GM23248 (cell line): Measurements from ENCODE around the gene PCED1A. TPM values are rescaled to one million over a fixed set of nuclear protein-coding genes. Genes with fewer than 3 reads are reported as not detected.

Source experiments
- DNase-seq: peaks from one replicate; pipeline ENCODE4 v3.0.0-alpha.2; 2015
- H2AFZ ChIP-seq: fragments of 200-600 bp; sonication (generic); 2 replicates; pipeline ENCODE4 v1.6.1; 2016; ENCODE audit warnings: antibody characterized with exemption
- H3F3A ChIP-seq: fragments of 200-600 bp; sonication (generic); 2 replicates; pipeline ENCODE4 v1.6.1; 2016; ENCODE audit warnings: mild to moderate bottlenecking, antibody characterized with exemption, mixed run types; ENCODE audit not compliant: insufficient read depth
- H3K27ac ChIP-seq: fragments of 200-600 bp; sonication (generic); 2 replicates; pipeline ENCODE4 v1.5.1; 2016; ENCODE audit warnings: mild to moderate bottlenecking
- H3K27me3 ChIP-seq: fragments of 200-600 bp; sonication (generic); replicated peaks from 2 replicates; pipeline ENCODE4 v1.6.1; 2016; ENCODE audit warnings: mild to moderate bottlenecking; ENCODE audit not compliant: insufficient read depth
- H3K36me3 ChIP-seq: fragments of 200-600 bp; sonication (generic); 2 replicates; pipeline ENCODE4 v1.6.1; 2016; ENCODE audit warnings: low read depth, mild to moderate bottlenecking
- H3K4me1 ChIP-seq: fragments of 200-600 bp; sonication (generic); 2 replicates; pipeline ENCODE4 v1.6.1; 2016; ENCODE audit warnings: mild to moderate bottlenecking; ENCODE audit not compliant: insufficient read depth
- H3K4me2 ChIP-seq: fragments of 200-600 bp; sonication (generic); one replicate; pipeline ENCODE4 v1.6.1; 2016; ENCODE audit warnings: mild to moderate bottlenecking; ENCODE audit not compliant: unreplicated experiment
- H3K4me3 ChIP-seq: fragments of 200-600 bp; sonication (generic); 2 replicates; pipeline ENCODE4 v1.5.1; 2016; ENCODE audit warnings: mild to moderate bottlenecking
- H3K79me2 ChIP-seq: fragments of 200-600 bp; sonication (generic); 2 replicates; pipeline ENCODE4 v1.6.1; 2016; ENCODE audit warnings: mild to moderate bottlenecking; ENCODE audit not compliant: insufficient read depth
- H3K9ac ChIP-seq: fragments of 200-600 bp; sonication (generic); 2 replicates; pipeline ENCODE4 v1.6.1; 2016; ENCODE audit warnings: mild to moderate bottlenecking
- H3K9me2 ChIP-seq: fragments of 200-600 bp; sonication (generic); 2 replicates; pipeline ENCODE4 v1.6.1; 2016; ENCODE audit warnings: mixed run types, mild to moderate bottlenecking, moderate library complexity; ENCODE audit not compliant: insufficient read depth
- H3K9me3 ChIP-seq: fragments of 200-600 bp; sonication (generic); one replicate; pipeline ENCODE4 v1.6.1; 2017; ENCODE audit warnings: low read depth
- H4K20me1 ChIP-seq: fragments of 200-600 bp; sonication (generic); 2 replicates; pipeline ENCODE4 v1.6.0; 2016; ENCODE audit not compliant: insufficient read depth
- EZH2 ChIP-seq: fragments of 200-600 bp; sonication (generic); IDR thresholded peaks from 2 replicates; pipeline ENCODE4 v1.6.1; 2018; ENCODE audit warnings: antibody characterized with exemption, mild to moderate bottlenecking; ENCODE audit not compliant: insufficient read depth, poor library complexity, severe bottlenecking
- EZH2phosphoT487 ChIP-seq: fragments of 200-600 bp; sonication (generic); IDR thresholded peaks from 2 replicates; pipeline ENCODE4 v1.6.1; 2018; ENCODE audit warnings: antibody characterized with exemption, moderate library complexity, mild to moderate bottlenecking, low read depth; ENCODE audit not compliant: insufficient read depth
- WGBS, 2 experiments: methylation state at CpG; one replicate each; pipeline ENCODE4 v1.1.6; 2015 to 2017; ENCODE audit warnings: low lambda C conversion rate in 2 of 2, low coverage in 1 of 2; ENCODE audit errors: missing lambda C conversion rate in 2 of 2; 5-methylcytosine and 5-hydroxymethylcytosine counted together
- in situ Hi-C: fragments of 300-500 bp; cut with MboI; formaldehyde crosslinking; loops from 2 replicates; pipeline ENCODE4 v1.15.0; 2020
- polyA plus RNA-seq: library from polyadenylated mRNA; unstranded; fragments of >200 nt; fragmentation: Nextera tagmentation; extraction: Ambion mirVana; gene quantifications from 2 replicates; pipeline ENCODE4 v1.2.1, GENCODE V29; 2016
- total RNA-seq: library from RNA; depleted of rRNA; stranded (reverse); fragments of >200 nt; shearing (Covaris generic); gene quantifications from 2 replicates; pipeline ENCODE4 v1.2.3, GENCODE V29; 2014

The PCED1A gene
- total and polyA plus RNA-seq, 2 experiments from 2014 or later: 17.3 to 39.2 TPM

- Histone ChIP-seq H3K27ac (peak within 1 kb of the TSS; percentile 16; the same call in 1 of the 2 replicates), H3K9ac (peak within 1 kb of the TSS; percentile 86), H3K4me3 (peak within 1 kb of the TSS; percentile 88), H3F3A (peaks cover 29% of the 10 kb centered on the region), H4K20me1 (no peaks in the 10 kb centered on the region), H3K36me3 (no peaks in the 10 kb centered on the region), H3K27me3 (no peaks in the 10 kb centered on the region), H3K9me2 (no peaks in the 10 kb centered on the region), H2AFZ (peak within 1 kb of the TSS; percentile 80), H3K4me1 (peaks cover 14% of the 10 kb centered on the region), H3K79me2 (peaks cover 47% of the 10 kb centered on the region), H3K9me3 (no peaks in the 10 kb centered on the region), H3K4me2 (peak within 1 kb of the TSS; percentile 84)
- in situ Hi-C loops: no loop called here
- no peak for TF ChIP-seq EZH2
- TF ChIP-seq EZH2phosphoT487: no peak
- 0 to 1% methylated on average over 63 to 68 of the region's 83 CpGs for WGBS, 2 experiments
- DNase-seq: peak; percentile 96
These were observed 32.7 kb upstream of the PCED1A start, which contains the start of gene PTPRA for GRCh38 chr20:2873010-2873746. Gene PTPRA (plus strand): TSS chr20:2873481. CDS start chr20:2964278, 90,797 bp downstream.

- Histone ChIP-seq H3K9me3 (no peaks in the 10 kb centered on the region), H3F3A (peaks cover 26% of the 10 kb centered on the region), H3K9me2 (no peaks in the 10 kb centered on the region), H3K9ac (peak overlapping the region; percentile 86), H3K4me3 (peak overlapping the region; percentile 88), H3K4me1 (peaks cover 14% of the 10 kb centered on the region), H3K27me3 (no peaks in the 10 kb centered on the region), H3K27ac (no peak overlapping the region), H3K4me2 (peak overlapping the region; percentile 79), H4K20me1 (no peaks in the 10 kb centered on the region), H2AFZ (peak overlapping the region; percentile 80), H3K36me3 (no peaks in the 10 kb centered on the region), H3K79me2 (peaks cover 40% of the 10 kb centered on the region)
- peak; percentile 76 for DNase-seq
- TF ChIP-seq EZH2phosphoT487 (no peak), EZH2 (no peak)
- in situ Hi-C loops: no loop called here
- WGBS, 2 experiments: 2 to 3% methylated on average over 46 to 47 of the region's 49 CpGs
These were observed 32.1 kb upstream of the PCED1A start for GRCh38 chr20:2872459-2873009.

- H3K27me3 ChIP-seq: no peaks in the 10 kb centered on the region
- H3K9me2 ChIP-seq: no peaks in the 10 kb centered on the region
- no peaks in the 10 kb centered on the region for H3K36me3 ChIP-seq
- no peaks in the 10 kb centered on the region for H4K20me1 ChIP-seq
- in situ Hi-C loops: no loop called here
- H3K9me3 ChIP-seq: no peaks in the 10 kb centered on the region
- peak overlapping the region; percentile 80 for H2AFZ ChIP-seq
- peaks cover 14% of the 10 kb centered on the region for H3K4me1 ChIP-seq
- H3K4me3 ChIP-seq: peak overlapping the region; percentile 88
- peaks cover 26% of the 10 kb centered on the region for H3F3A ChIP-seq
- H3K27ac ChIP-seq: no peak overlapping the region
- peak overlapping the region; percentile 79 for H3K4me2 ChIP-seq
- H3K79me2 ChIP-seq: peaks cover 33% of the 10 kb centered on the region
- DNase-seq: no peak
- 27 to 33% methylated on average over 28 to 32 of the region's 34 CpGs for whole genome bisulfite sequencing, 2 experiments
- TF ChIP-seq EZH2 (no peak), EZH2phosphoT487 (no peak)
- H3K9ac ChIP-seq: peak overlapping the region; percentile 86
These were observed 31.4 kb upstream of the PCED1A start for GRCh38 chr20:2871661-2872458.

GRCh38 chr20:2871111-2871465 lies 30.6 kb upstream of the PCED1A start:
- 18 to 20% methylated on average over 2 of the region's 2 CpGs for WGBS, 2 experiments
- Histone ChIP-seq H3K36me3 (no peaks in the 10 kb centered on the region), H3K27ac (peak overlapping the region; percentile 17; the same call in 1 of the 2 replicates), H3K4me1 (peaks cover 14% of the 10 kb centered on the region), H3K79me2 (peaks cover 26% of the 10 kb centered on the region), H3K4me2 (peak overlapping the region; percentile 85), H3K4me3 (no peak overlapping the region), H3K9ac (no peak overlapping the region), H4K20me1 (no peaks in the 10 kb centered on the region), H2AFZ (peak overlapping the region; percentile 12; the same call in 1 of the 2 replicates), H3K9me2 (no peaks in the 10 kb centered on the region), H3K9me3 (no peaks in the 10 kb centered on the region), H3F3A (peaks cover 26% of the 10 kb centered on the region), H3K27me3 (no peaks in the 10 kb centered on the region)
- peak; percentile 50 for DNase-seq
- in situ Hi-C loops: no loop called here
- TF ChIP-seq EZH2 (no peak), EZH2phosphoT487 (no peak)
